Measurements from ENCODE around the gene LEF1. TPM values are rescaled to one million over a fixed set of nuclear protein-coding genes. Genes with fewer than 3 reads are reported as not detected.

LEF1 gene
- total and polyA plus RNA-seq, 9 of the 15 experiments (the other 6 are each of a cell fraction or from before 2014, with no cell fraction given), result 15.1 to 81.1 (median 29.7) TPM

GRCh38 chr4:108080747-108081146 lies 88.0 kb downstream of the LEF1 start (continued):
- TF ChIP-seq RBBP5 (IDR thresholded peaks at IDR 0.05; ENCODE audit: borderline replicate concordance, insufficient read depth, low read length, poor library complexity, severe bottlenecking), result no peak
- no peak for TF ChIP-seq CHD1 (IDR thresholded peaks at IDR 0.05; ENCODE audit: low read length)
- TF ChIP-seq ZNF408 (CRISPR knock-in tag; IDR thresholded peaks at IDR 0.05; ENCODE audit: low read depth), result no peak
- TF ChIP-seq CTCF (IDR thresholded peaks at IDR 0.05 in 2 of 3, conservative IDR thresholded peaks at IDR 0.05 in 1 of 3; ENCODE audit: insufficient read depth in 2 of 3, low read depth in 1 of 3, low read length in 3 of 3), result no peak
- TF ChIP-seq CBX1 (IDR thresholded peaks at IDR 0.05; ENCODE audit: low read depth), result no peak
- TF ChIP-seq WHSC1 (IDR thresholded peaks at IDR 0.05; ENCODE audit: low read length), result no peak
- TF ChIP-seq PBX2 (CRISPR knock-in tag; IDR thresholded peaks at IDR 0.05; ENCODE audit: low read depth), result no peak
- TF ChIP-seq PBX2 (tag; conservative IDR thresholded peaks at IDR 0.05; ENCODE audit: low read depth), result no peak
- TF ChIP-seq ZBTB1 (CRISPR knock-in tag; IDR thresholded peaks at IDR 0.05; ENCODE audit: borderline replicate concordance, low read depth), result no peak

Data from K562 (cell line).